Non-pigmented ciliary epithelial cell (primary cell): ENCODE measurements around the gene RYR1.
"Not testable (repeated sequence)": the region's sequence is repeated elsewhere in the genome, so short reads cannot be mapped to it uniquely, and the experiment has no call there.

Source experiments
- DNase-seq: peaks from one replicate; pipeline ENCODE4 v3.0.0-alpha.2; 2010; ENCODE audit warnings: low read depth

The RYR1 gene

GRCh38 chr19:38538793-38539528 is 105.5 kb downstream of the RYR1 start:
- DNase-seq, result no peak

- DNase-seq, result no peak
Measured at GRCh38 chr19:38539751-38540150, 106.3 kb downstream of the RYR1 start.

GRCh38 chr19:38542040-38542439 is 108.5 kb downstream of the RYR1 start:
- DNase-seq, result no peak

- DNase-seq, result no peak
Measured at GRCh38 chr19:38543286-38543806, 109.9 kb downstream of the RYR1 start.

- DNase-seq, result peak; percentile 62
Measured at GRCh38 chr19:38543807-38544568, 110.5 kb downstream of the RYR1 start.

GRCh38 chr19:38544569-38545315 is 111.3 kb downstream of the RYR1 start:
- DNase-seq, result no peak

- no peak for DNase-seq
Measured at GRCh38 chr19:38545596-38545995, 112.1 kb downstream of the RYR1 start.

GRCh38 chr19:38547421-38547820 is 113.9 kb downstream of the RYR1 start:
- DNase-seq, result no peak

- no peak for DNase-seq
Measured at GRCh38 chr19:38549061-38549460, 115.6 kb downstream of the RYR1 start.

- DNase-seq, result no peak
Measured at GRCh38 chr19:38549942-38550341, 116.5 kb downstream of the RYR1 start.

- no peak for DNase-seq
Measured at GRCh38 chr19:38550376-38550775, 116.9 kb downstream of the RYR1 start.

GRCh38 chr19:38551450-38551813 is 117.9 kb downstream of the RYR1 start:
- no peak for DNase-seq

- not testable (repeated sequence) for DNase-seq
Measured at GRCh38 chr19:38553239-38553638, 119.7 kb downstream of the RYR1 start.

GRCh38 chr19:38554676-38555141 is 121.2 kb downstream of the RYR1 start:
- no peak for DNase-seq

- no peak for DNase-seq
Measured at GRCh38 chr19:38555200-38555599, 121.7 kb downstream of the RYR1 start.

GRCh38 chr19:38556521-38557174 is 123.2 kb downstream of the RYR1 start:
- DNase-seq, result no peak

- no peak for DNase-seq
Measured at GRCh38 chr19:38557205-38557799, 123.8 kb downstream of the RYR1 start.

GRCh38 chr19:38558933-38559332 is 125.4 kb downstream of the RYR1 start:
- DNase-seq, result not testable (repeated sequence)

GRCh38 chr19:38559428-38560401 is 126.2 kb downstream of the RYR1 start:
- DNase-seq, result peak; percentile 13

GRCh38 chr19:38561053-38561606 is 127.6 kb downstream of the RYR1 start:
- no peak for DNase-seq
